Adrenal gland (tissue), 12 donors: Measurements from ENCODE around the gene SYNM. TPM values are rescaled to one million over a fixed set of nuclear protein-coding genes. Genes with fewer than 3 reads are reported as not detected.

Experiments
- DNase-seq, 7 donors: peaks; one replicate each; pipeline ENCODE4 v3.0.0-alpha.2; 2019 to 2020
- H3K27ac ChIP-seq, 5 donors: fragments of 200-600 bp; sonication (generic) in 4 of 5; 1 replicate in 3 of 5; 2 replicates in 2 of 5; pipeline versions ENCODE4 v1.5.1 to v1.8.0; 2016 to 2020; ENCODE audit warnings: mild to moderate bottlenecking in 1 of 5
- H3K27me3 ChIP-seq: fragments of 200-600 bp; 2 replicates; pipeline ENCODE4 v1.8.0; 2021
- H3K36me3 ChIP-seq, 2 donors: fragments of 200-600 bp; replicated peaks in 1 of 2; 1 replicate in 1 of 2; 2 replicates in 1 of 2; pipeline versions ENCODE4 v1.5.1 to v1.8.0; 2018 to 2022
- H3K4me1 ChIP-seq, 2 donors: fragments of 200-600 bp; replicated peaks in 1 of 2; 1 replicate in 1 of 2; 2 replicates in 1 of 2; pipeline versions ENCODE4 v1.5.1 to v1.8.0; 2018 to 2021
- H3K4me3 ChIP-seq, 4 donors: fragments of 200-600 bp; sonication (generic) in 3 of 4; one replicate each; pipeline ENCODE4 v1.5.1; 2016 to 2018
- H3K9me3 ChIP-seq, 3 donors: fragments of 200-600 bp; sonication (generic) in 1 of 3; replicated peaks in 1 of 3; 1 replicate in 2 of 3; 2 replicates in 1 of 3; pipeline versions ENCODE4 v1.5.1 to v1.8.0; 2016 to 2021
- POLR2A ChIP-seq, 2 donors: fragments of 450-650 bp; IDR thresholded peaks; one replicate each; pipeline ENCODE4 v1.6.1; 2017; ENCODE audit warnings: antibody characterized with exemption in 2 of 2, mild to moderate bottlenecking in 2 of 2, moderate library complexity in 1 of 2
- WGBS, 4 donors: extraction: QIAGEN DNeasy Blood & Tissue Kit in 2 of 4; methylation state at CpG; one replicate each; pipeline versions ENCODE4 v1.1.5 to v1.1.7; 2013 to 2017; 5-methylcytosine and 5-hydroxymethylcytosine counted together
- intact Hi-C, 2 donors: fragments of 100-400 bp; cut with DNase I; formaldehyde crosslinking; loops; one replicate each; pipeline versions ENCODE4 v1.14.1 to v1.15.0; 2022 to 2023
- polyA plus RNA-seq, 3 donors: library from polyadenylated mRNA; stranded (reverse); fragments of 200-250 nt in 2 of 3; fragments of 350-450 nt in 1 of 3; fragmentation: Illumina TruSeq in 1 of 3; extraction: RNeasy Lipid Tissue Mini Kit (QIAGEN cat#74804) in 1 of 3; gene quantifications; one replicate each; pipeline ENCODE4 v1.2.3, GENCODE V29; 2013 to 2014
- total RNA-seq, 9 donors: library from RNA; depleted of rRNA in 4 of 9; stranded (reverse); fragments of >200 nt in 4 of 9; fragments of 120-200 nt in 1 of 9; fragmentation: NEBNext Ultra II Directional in 1 of 9; extraction: Animal tissue kit (Norgen Biotek cat#: 25700) in 1 of 9; gene quantifications; one replicate each; pipeline versions ENCODE4 v1.1.0 to v1.2.4, GENCODE V29; 2013 to 2023
- TF ChIP-seq, protein P1 (sequence below), 6 experiments: fragments of 450-650 bp in 4 of 6; fragments of 200-600 bp in 2 of 6; sonication (generic) in 1 of 6; IDR thresholded peaks; 1 replicate in 5 of 6; 2 replicates in 1 of 6; pipeline versions ENCODE4 v1.5.1 to v1.8.0; 2016 to 2021; ENCODE audit warnings: antibody characterized with exemption in 6 of 6, mild to moderate bottlenecking in 2 of 6, moderate library complexity in 1 of 6
- donor health status: healthy with polysubstance abuse.
- donor health status: Bipolar disorder and iron deficiency.
- donor health status: DM: yes; HTN: yes; CAD: no.
- donor health status: DM: no; HTN: no; CAD: no.
- donor health status: DM: no; HTN: no; CAD: no.
- donor health status: DM: yes; HTN: yes; CAD: no.

The SYNM gene
- total and polyA plus RNA-seq, 12 donors, result 9.3 to 44.6 (median 33.2) TPM

DNA sequence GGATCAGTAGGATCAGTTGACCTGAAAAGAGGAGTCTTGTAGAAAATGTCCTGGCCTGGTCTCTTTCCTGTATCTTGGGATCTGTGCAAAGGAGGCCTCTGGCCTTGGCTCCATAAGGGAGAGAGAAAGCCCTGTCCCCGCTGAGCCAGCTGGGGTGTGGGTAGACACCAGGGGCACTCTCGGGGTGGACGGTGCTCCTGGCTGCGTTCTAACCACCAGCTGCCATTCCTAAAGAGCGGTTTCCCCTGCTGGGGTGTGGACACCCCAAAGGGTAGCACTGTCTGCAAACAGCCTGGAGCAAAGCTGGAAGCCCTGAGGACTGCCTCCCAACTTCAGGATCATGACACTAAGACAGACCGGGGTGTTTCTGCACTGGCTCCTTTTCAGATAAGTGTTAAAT is 23.5 kb downstream of the SYNM start:
- H3K4me3 ChIP-seq, result no peak overlapping the region
- peak in 1 of 7 donors; percentile 34 for DNase-seq
- peaks cover 0 to 34% of the 10 kb centered on the region in 2 donors for H3K36me3 ChIP-seq
- WGBS, 4 donors, result 95 to 100% (median 99%) methylated on average over 6 of the region's 6 CpGs
- no peak for TF ChIP-seq POLR2A (IDR thresholded peaks at IDR 0.05)
- TF ChIP-seq, protein P1, sequence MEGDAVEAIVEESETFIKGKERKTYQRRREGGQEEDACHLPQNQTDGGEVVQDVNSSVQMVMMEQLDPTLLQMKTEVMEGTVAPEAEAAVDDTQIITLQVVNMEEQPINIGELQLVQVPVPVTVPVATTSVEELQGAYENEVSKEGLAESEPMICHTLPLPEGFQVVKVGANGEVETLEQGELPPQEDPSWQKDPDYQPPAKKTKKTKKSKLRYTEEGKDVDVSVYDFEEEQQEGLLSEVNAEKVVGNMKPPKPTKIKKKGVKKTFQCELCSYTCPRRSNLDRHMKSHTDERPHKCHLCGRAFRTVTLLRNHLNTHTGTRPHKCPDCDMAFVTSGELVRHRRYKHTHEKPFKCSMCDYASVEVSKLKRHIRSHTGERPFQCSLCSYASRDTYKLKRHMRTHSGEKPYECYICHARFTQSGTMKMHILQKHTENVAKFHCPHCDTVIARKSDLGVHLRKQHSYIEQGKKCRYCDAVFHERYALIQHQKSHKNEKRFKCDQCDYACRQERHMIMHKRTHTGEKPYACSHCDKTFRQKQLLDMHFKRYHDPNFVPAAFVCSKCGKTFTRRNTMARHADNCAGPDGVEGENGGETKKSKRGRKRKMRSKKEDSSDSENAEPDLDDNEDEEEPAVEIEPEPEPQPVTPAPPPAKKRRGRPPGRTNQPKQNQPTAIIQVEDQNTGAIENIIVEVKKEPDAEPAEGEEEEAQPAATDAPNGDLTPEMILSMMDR (IDR thresholded peaks at IDR 0.05), result no peak
- intact Hi-C loops, result no loop called here
- peaks cover 12 to 16% of the 10 kb centered on the region in 2 donors for H3K4me1 ChIP-seq
- no peaks in the 10 kb centered on the region for H3K27me3 ChIP-seq
- H3K9me3 ChIP-seq, result no peaks in the 10 kb centered on the region
- H3K27ac ChIP-seq, result no peak overlapping the region

DNA sequence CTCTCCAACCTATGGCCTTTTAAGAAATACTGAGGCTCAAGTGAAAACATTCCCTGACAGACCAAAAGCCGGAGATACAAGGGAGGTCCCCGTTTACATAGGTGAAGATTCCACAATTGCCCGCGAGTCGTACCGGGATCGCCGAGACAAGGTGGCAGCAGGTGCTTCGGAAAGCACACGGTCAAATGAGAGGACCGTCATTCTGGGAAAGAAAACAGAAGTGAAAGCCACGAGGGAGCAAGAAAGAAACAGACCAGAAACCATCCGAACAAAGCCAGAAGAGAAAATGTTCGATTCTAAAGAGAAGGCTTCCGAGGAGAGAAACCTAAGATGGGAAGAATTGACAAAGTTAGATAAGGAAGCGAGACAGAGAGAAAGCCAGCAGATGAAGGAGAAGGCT is 24.8 kb downstream of the SYNM start:
- Histone ChIP-seq H3K4me3 (no peak overlapping the region), H3K27me3 (no peaks in the 10 kb centered on the region), H3K4me1 (peaks cover 1 to 8% of the 10 kb centered on the region in 2 donors), H3K36me3 (peaks cover 0 to 39% of the 10 kb centered on the region in 2 donors), H3K9me3 (no peaks in the 10 kb centered on the region), H3K27ac (no peak overlapping the region)
- WGBS, 4 donors, result 83 to 92% (median 87%) methylated on average over 16 of the region's 16 CpGs
- no peak for TF ChIP-seq POLR2A (IDR thresholded peaks at IDR 0.05)
- TF ChIP-seq, protein P1 (IDR thresholded peaks at IDR 0.05), result no peak
- peak in 2 of 7 donors; percentile 4 to 38 for DNase-seq
- intact Hi-C loops, result no loop called here

DNA sequence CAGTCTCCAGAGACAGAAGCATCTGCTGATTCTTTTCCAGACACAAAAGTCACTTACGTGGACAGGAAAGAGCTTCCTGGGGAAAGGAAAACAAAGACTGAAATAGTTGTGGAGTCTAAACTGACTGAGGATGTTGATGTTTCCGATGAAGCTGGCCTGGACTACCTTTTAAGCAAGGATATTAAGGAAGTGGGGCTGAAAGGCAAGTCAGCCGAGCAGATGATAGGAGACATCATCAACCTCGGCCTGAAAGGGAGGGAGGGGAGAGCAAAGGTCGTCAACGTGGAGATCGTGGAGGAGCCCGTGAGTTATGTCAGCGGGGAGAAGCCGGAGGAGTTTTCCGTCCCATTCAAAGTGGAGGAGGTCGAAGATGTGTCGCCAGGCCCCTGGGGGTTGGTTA is 25.4 kb downstream of the SYNM start:
- peaks cover 0 to 39% of the 10 kb centered on the region in 2 donors for H3K36me3 ChIP-seq
- DNase-seq, result peak in 4 of 7 donors; percentile 8 to 49 (median 17)
- intact Hi-C loops, result no loop called here
- peaks cover 3 to 12% of the 10 kb centered on the region in 2 donors for H3K4me1 ChIP-seq
- TF ChIP-seq, protein P1 (IDR thresholded peaks at IDR 0.05), result no peak
- no peak for TF ChIP-seq POLR2A (IDR thresholded peaks at IDR 0.05)
- WGBS, 4 donors, result 73 to 78% (median 76%) methylated on average over 13 of the region's 13 CpGs
- H3K9me3 ChIP-seq, result no peaks in the 10 kb centered on the region
- H3K27ac ChIP-seq, result no peak overlapping the region
- no peak overlapping the region for H3K4me3 ChIP-seq
- H3K27me3 ChIP-seq, result no peaks in the 10 kb centered on the region

DNA sequence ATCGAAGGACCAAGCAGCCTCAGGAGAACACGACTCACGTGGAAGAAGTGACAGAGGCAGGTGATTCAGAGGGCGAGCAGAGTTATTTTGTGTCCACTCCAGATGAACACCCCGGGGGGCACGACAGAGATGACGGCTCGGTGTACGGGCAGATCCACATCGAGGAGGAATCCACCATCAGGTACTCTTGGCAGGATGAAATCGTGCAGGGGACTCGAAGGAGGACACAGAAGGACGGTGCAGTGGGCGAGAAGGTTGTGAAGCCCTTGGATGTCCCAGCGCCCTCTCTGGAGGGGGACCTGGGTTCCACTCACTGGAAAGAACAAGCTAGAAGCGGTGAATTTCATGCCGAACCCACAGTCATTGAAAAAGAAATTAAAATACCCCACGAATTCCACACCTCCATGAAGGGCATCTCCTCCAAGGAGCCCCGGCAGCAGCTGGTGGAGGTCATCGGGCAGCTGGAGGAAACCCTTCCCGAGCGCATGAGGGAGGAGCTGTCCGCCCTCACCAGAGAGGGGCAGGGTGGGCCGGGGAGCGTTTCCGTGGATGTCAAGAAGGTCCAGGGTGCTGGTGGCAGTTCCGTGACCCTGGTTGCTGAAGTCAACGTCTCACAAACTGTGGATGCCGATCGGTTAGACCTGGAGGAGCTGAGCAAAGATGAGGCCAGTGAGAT is 26.0 kb downstream of the SYNM start:
- 93 to 97% (median 94%) methylated on average over 29 to 30 of the region's 30 CpGs for WGBS, 4 donors
- Histone ChIP-seq H3K27ac (no peak overlapping the region), H3K9me3 (no peaks in the 10 kb centered on the region), H3K4me3 (no peak overlapping the region), H3K4me1 (peaks cover 3 to 13% of the 10 kb centered on the region in 2 donors), H3K36me3 (peaks cover 0 to 39% of the 10 kb centered on the region in 2 donors), H3K27me3 (no peaks in the 10 kb centered on the region)
- TF ChIP-seq, protein P1 (IDR thresholded peaks at IDR 0.05), result no peak
- TF ChIP-seq POLR2A (IDR thresholded peaks at IDR 0.05), result no peak
- intact Hi-C loops, result no loop called here
- DNase-seq, result peak in 3 of 7 donors; percentile 11 to 38 (median 20)
